BLaER1 treated with 17β-estradiol and CSF1 and Interleukin-3, amounts not matched to agents 10 nM and 100 nM (cell line): ENCODE results near the gene EIF5A2.

Experiments
- H3K27ac ChIP-seq, 11 experiments: shearing (Covaris generic); formaldehyde crosslinking; 2 replicates each; pipeline ENCODE4 v1.8.1; 2022
- H3K27me3 ChIP-seq, 11 experiments: shearing (Covaris generic); formaldehyde crosslinking; 2 replicates each; pipeline ENCODE4 v1.8.1; 2022
- H3K36me3 ChIP-seq, 11 experiments: shearing (Covaris generic); formaldehyde crosslinking; 2 replicates each; pipeline ENCODE4 v1.8.1; 2022
- H3K4me1 ChIP-seq, 10 experiments: shearing (Covaris generic); formaldehyde crosslinking; 2 replicates each; pipeline ENCODE4 v1.8.1; 2022
- H3K4me2 ChIP-seq, 11 experiments: shearing (Covaris generic); formaldehyde crosslinking; 2 replicates each; pipeline ENCODE4 v1.8.1; 2022
- H3K4me3 ChIP-seq, 10 experiments: shearing (Covaris generic); formaldehyde crosslinking; 2 replicates each; pipeline ENCODE4 v1.8.1; 2022
- H3K9ac ChIP-seq, 11 experiments: shearing (Covaris generic); formaldehyde crosslinking; 2 replicates each; pipeline ENCODE4 v1.8.1; 2022
- H3K9me3 ChIP-seq, 11 experiments: shearing (Covaris generic); formaldehyde crosslinking; replicated peaks in 1 of 11; 2 replicates each; pipeline ENCODE4 v1.8.1; 2022
- H4K20me1 ChIP-seq, 11 experiments: shearing (Covaris generic); formaldehyde crosslinking; 2 replicates each; pipeline ENCODE4 v1.8.1; 2022
- Cebpa-rat ChIP-seq, 11 experiments: shearing (Covaris generic); IDR thresholded peaks; 2 replicates each; pipeline ENCODE4 v1.8.1; 2022

Gene EIF5A2

DNA sequence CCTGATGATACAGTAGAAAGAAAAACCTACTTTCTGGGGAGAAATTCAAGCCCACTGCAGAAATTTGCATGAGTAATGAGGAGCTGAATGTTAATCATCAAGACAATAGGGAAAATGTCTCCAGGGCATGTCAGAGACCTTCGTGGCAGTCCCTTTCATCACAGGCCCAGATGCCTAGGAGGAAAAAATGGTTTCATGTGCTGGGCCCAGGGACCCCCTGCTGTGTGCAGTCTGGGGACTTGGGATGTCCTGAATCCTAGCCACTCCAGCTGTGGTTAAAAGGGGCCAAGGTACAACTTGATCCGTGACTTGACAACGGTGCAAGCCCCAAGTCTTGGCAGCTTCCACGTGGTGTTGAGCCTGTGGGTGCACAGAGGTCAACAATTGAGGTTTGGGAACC, 10.3 kb upstream of the EIF5A2 start:
- Histone ChIP-seq H3K9ac (no peak overlapping the region), H3K4me2 (no peak overlapping the region), H3K27me3 (no peaks in the 10 kb centered on the region), H3K36me3 (no peaks in the 10 kb centered on the region), H3K9me3 (peaks cover 47 to 65% (median 55%) of the 10 kb centered on the region in 11 experiments), H3K27ac (no peak overlapping the region), H3K4me1 (no peaks in the 10 kb centered on the region), H4K20me1 (no peaks in the 10 kb centered on the region), H3K4me3 (no peak overlapping the region)
- TF ChIP-seq Cebpa-rat (IDR thresholded peaks at IDR 0.05) = no peak

DNA sequence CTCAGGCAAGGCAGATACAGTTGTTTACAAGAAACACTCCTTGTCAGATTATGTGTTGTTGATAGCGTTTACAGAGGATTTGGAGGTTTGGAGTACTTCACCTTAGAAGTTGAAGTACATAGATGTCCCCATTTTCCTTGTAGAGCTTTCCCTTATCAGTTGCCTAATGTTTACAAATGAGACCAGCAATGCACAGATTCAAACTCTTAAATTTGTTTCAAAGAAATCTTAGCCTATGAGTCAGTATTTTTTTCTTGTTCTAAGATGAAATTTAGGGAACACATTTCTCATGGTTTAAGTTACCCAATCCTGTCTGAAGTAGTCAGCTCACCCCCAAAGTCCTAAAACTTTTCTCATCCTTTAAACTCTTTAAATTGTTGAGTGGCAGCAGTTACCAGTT, 6.3 kb upstream of the EIF5A2 start:
- Histone ChIP-seq H3K4me1 (no peaks in the 10 kb centered on the region), H4K20me1 (no peaks in the 10 kb centered on the region), H3K27ac (no peak overlapping the region), H3K36me3 (no peaks in the 10 kb centered on the region), H3K4me2 (no peak overlapping the region), H3K27me3 (peaks cover 0 to 3% (median 2%) of the 10 kb centered on the region in 11 experiments; a peak in 12 of 22 replicates), H3K9me3 (peaks cover 38 to 48% (median 43%) of the 10 kb centered on the region in 11 experiments), H3K9ac (no peak overlapping the region), H3K4me3 (no peak overlapping the region)
- no peak for TF ChIP-seq Cebpa-rat (IDR thresholded peaks at IDR 0.05)

DNA sequence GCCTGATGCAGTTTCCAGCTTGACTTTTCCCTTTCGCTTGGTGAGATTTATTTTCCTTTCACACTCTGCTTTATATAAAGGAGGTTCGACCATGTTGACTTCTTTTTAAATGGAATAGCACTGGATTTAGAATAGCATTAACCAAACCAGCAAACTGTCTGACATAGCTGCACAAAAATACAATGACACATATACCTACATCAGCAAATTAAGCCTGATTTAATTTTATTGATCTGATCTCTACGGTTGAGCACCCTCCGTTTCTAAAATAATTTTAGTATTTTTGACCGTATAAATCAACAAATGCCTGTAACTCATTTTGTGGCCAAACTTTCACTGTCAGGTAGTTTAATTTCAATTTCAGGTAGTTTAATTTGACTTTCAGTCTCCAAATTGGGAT, 5.8 kb upstream of the EIF5A2 start:
- Histone ChIP-seq H3K36me3 (no peaks in the 10 kb centered on the region), H3K9ac (no peak overlapping the region), H3K4me2 (no peak overlapping the region), H3K27me3 (peaks cover under 1 to 8% (median 6%) of the 10 kb centered on the region in 11 experiments; a peak in 21 of 22 replicates), H3K4me3 (no peak overlapping the region), H4K20me1 (no peaks in the 10 kb centered on the region), H3K4me1 (0 out of 20 replicates have a peak, but pooled peaks cover 0 to 1% (median 0%) of the 10 kb centered on the region in 10 experiments), H3K27ac (no peak overlapping the region), H3K9me3 (peaks cover 38 to 48% (median 43%) of the 10 kb centered on the region in 11 experiments)
- no peak for TF ChIP-seq Cebpa-rat (IDR thresholded peaks at IDR 0.05)

DNA sequence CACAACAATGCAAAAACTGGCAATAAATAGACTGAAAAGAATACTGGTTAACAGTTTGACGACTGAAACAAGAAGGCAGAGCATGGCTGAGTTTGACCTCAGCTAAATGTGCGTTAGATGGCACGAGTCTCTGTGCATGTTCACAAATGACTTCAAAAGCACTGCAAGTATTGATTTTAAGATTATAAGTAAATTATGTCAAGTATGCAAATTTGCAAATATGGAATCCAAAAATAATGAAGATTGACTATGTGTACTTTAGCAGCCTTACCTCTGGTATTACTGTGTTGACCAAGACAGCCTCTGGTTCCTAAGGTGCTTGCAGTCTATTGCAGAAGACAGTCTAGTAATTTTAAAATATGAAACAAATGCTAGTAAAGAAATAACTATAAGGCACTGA, 2.6 kb upstream of the EIF5A2 start:
- Histone ChIP-seq H3K4me2 (no peak overlapping the region), H3K36me3 (no peaks in the 10 kb centered on the region), H3K9me3 (peaks cover 27 to 39% (median 36%) of the 10 kb centered on the region in 11 experiments), H3K27me3 (peaks cover 32 to 40% (median 38%) of the 10 kb centered on the region in 11 experiments), H3K4me1 (peaks cover 6 to 13% (median 11%) of the 10 kb centered on the region in 10 experiments; a peak in 17 of 20 replicates), H3K4me3 (no peak overlapping the region), H3K27ac (no peak overlapping the region), H4K20me1 (no peaks in the 10 kb centered on the region), H3K9ac (no peak overlapping the region)
- no peak for TF ChIP-seq Cebpa-rat (IDR thresholded peaks at IDR 0.05)

DNA sequence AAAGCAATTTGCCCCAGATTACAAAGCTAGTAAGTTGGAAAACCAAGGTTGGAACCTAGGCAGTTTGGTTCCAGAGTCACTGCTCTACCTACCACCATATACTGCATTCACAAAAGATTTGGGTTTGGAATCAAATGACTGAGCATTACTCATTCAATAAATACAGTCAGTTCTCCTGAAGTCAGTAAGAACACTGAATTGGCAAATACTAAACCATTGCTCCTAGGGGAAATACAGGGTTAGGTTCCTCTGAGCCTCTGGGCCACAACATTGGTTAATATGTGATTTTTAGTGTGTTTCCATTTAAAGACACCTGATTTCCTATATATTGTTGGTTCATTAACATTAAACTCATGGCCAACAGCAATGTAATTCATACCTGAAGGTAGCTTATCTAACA, 2.1 kb upstream of the EIF5A2 start:
- no peak for TF ChIP-seq Cebpa-rat (IDR thresholded peaks at IDR 0.05)
- Histone ChIP-seq H4K20me1 (no peaks in the 10 kb centered on the region), H3K4me3 (no peak overlapping the region), H3K4me2 (no peak overlapping the region), H3K9me3 (peaks cover 27 to 39% (median 36%) of the 10 kb centered on the region in 11 experiments), H3K4me1 (peaks cover 6 to 16% (median 11%) of the 10 kb centered on the region in 10 experiments; a peak in 17 of 20 replicates), H3K27me3 (peaks cover 37 to 44% (median 41%) of the 10 kb centered on the region in 11 experiments), H3K27ac (no peak overlapping the region), H3K36me3 (no peaks in the 10 kb centered on the region), H3K9ac (no peak overlapping the region)

DNA sequence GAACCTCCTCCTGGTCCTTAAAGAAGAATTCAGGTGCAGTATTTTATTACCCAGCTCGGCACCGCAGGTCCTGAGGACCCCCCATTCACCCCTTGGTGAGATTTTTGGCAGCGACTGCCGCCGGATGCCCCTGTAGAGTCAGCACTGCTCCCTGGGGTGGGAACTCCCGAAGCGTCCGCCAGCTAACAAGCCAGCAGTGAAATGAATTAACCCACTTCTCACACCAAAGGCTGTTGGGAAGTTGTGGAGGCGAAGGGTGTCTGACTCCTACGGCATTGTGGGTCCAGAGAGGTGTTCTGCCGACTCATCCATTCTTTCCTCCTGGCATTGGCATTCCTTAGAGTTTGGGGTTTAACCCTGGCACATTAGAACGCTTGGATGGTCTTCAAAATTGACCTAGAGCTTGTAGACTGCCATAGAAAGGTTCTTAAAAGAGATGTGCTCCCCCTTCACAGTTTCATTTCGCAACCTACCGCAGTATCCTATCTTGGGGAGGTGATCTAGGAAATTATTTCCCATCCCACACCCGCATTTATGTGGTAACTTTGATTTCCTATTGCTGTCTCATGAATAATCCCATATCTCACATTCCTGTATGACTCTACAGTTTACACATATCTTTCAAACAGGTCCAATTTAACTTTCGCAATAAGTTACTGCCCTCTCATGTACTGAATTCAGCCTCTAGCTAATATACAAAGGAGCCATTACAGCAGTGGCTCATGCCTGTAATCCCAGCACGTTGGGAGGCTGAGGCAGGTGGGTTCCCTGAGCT, 879 bp upstream of the EIF5A2 start:
- peak overlapping the region in 8 of 10 experiments; percentile 62 to 77 (median 66); a peak in 10 of 20 replicates for H3K4me3 ChIP-seq
- H3K36me3 ChIP-seq = no peaks in the 10 kb centered on the region
- peaks cover 37 to 48% (median 41%) of the 10 kb centered on the region in 11 experiments for H3K27me3 ChIP-seq
- peaks cover 27 to 39% (median 36%) of the 10 kb centered on the region in 11 experiments for H3K9me3 ChIP-seq
- H3K9ac ChIP-seq = no peak overlapping the region
- H4K20me1 ChIP-seq = no peaks in the 10 kb centered on the region
- TF ChIP-seq Cebpa-rat (IDR thresholded peaks at IDR 0.05) = peak in 4 of 11 experiments; percentile 11 to 55 (median 24); a peak in 3 of 22 replicates
- peak overlapping the region in 3 of 11 experiments; percentile 85 to 92 (median 91); a peak in 2 of 22 replicates for H3K4me2 ChIP-seq
- peaks cover 6 to 16% (median 11%) of the 10 kb centered on the region in 10 experiments; a peak in 17 of 20 replicates for H3K4me1 ChIP-seq
- H3K27ac ChIP-seq = no peak overlapping the region

DNA sequence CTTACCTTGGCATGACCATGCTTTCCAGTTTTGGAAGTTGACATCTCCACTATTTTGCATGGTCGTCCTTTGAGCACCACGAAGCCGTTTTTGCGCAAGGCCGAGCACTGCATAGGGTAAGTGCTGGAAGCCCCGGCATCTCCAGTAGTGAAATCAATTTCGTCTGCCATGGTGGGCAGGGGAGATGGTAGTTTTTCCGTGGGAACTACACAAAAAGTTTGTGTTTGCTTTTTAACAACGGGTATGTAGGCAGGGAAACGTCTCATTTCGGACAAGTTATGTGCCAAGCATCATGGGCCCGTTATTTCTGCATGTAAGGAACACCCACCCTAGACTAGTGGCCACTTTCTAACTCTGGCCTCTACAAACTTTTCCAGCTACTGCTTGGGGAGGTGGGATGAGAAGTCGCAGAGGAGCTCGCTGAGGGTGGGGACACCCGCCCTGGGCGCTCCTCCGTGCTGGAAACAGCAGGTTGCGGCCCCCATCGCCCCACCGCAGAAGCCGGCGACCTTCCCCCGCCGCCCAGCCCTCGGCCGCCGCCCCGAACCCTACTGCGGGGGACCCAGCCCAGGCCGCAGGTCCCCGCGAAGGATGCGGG, 701 bp downstream of the EIF5A2 start:
- H3K36me3 ChIP-seq = no peaks in the 10 kb centered on the region
- peak overlapping the region; percentile 1 to 62 (median 43); a peak in 13 of 22 replicates for H3K27ac ChIP-seq
- peak overlapping the region; percentile 54 to 81 (median 72) for H3K9ac ChIP-seq
- no peaks in the 10 kb centered on the region for H4K20me1 ChIP-seq
- H3K4me1 ChIP-seq = peaks cover 6 to 16% (median 11%) of the 10 kb centered on the region in 10 experiments; a peak in 17 of 20 replicates
- TF ChIP-seq Cebpa-rat (IDR thresholded peaks at IDR 0.05) = no peak
- peaks cover 37 to 48% (median 41%) of the 10 kb centered on the region in 11 experiments for H3K27me3 ChIP-seq
- H3K4me2 ChIP-seq = peak overlapping the region; percentile 82 to 96 (median 91)
- H3K4me3 ChIP-seq = peak overlapping the region; percentile 59 to 77 (median 66)
- H3K9me3 ChIP-seq = peaks cover 27 to 39% (median 36%) of the 10 kb centered on the region in 11 experiments

DNA sequence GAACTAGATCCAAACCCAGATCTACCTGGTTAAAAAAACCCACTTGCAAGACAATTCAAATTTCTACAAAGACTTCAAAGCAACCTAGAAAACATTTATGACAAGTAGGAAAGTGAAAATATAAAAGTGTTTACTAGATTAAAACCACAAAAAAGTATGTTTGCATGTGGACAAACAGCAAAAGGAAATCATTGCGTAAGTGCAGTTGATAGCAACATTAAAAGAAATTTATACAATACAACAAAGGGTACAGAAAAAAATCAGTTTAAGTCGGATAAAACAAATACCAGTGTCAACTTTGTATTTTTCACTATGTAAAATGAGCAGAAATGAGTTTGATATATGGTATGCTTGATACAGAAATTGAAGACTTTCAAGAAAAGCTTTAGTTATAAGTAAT, 2.6 kb downstream of the EIF5A2 start:
- Histone ChIP-seq H3K4me2 (no peak overlapping the region; a peak in 1 of 22 replicates), H4K20me1 (no peaks in the 10 kb centered on the region), H3K9me3 (peaks cover 22 to 36% (median 32%) of the 10 kb centered on the region in 11 experiments), H3K36me3 (no peaks in the 10 kb centered on the region), H3K27me3 (peaks cover 37 to 48% (median 41%) of the 10 kb centered on the region in 11 experiments), H3K4me3 (no peak overlapping the region), H3K9ac (no peak overlapping the region), H3K4me1 (peaks cover 6 to 16% (median 11%) of the 10 kb centered on the region in 10 experiments; a peak in 17 of 20 replicates), H3K27ac (no peak overlapping the region)
- no peak for TF ChIP-seq Cebpa-rat (IDR thresholded peaks at IDR 0.05)

DNA sequence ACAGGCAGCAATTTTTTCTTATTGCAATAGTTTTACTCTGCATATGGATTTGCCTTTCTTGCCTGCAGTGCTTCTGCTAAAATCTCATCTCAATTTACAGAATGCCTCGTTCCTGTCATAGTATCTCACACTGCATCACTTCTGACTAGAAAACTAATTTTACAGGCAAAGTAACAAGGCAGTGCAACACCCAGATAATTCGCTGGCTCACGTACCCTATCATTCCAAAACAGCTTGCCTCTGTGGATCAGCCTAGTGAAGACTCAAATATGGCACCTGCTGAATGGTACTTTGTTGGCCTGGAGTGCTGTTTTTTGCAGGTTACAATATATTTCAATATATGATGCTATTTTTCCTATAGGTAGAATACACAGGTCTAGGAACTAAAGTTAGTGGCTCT, 5.3 kb downstream of the EIF5A2 start:
- H3K4me3 ChIP-seq = no peak overlapping the region
- no peak overlapping the region for H3K4me2 ChIP-seq
- peaks cover 0 to 14% (median 8%) of the 10 kb centered on the region in 11 experiments; a peak in 15 of 22 replicates for H3K9me3 ChIP-seq
- peaks cover 6 to 13% (median 9%) of the 10 kb centered on the region in 10 experiments; a peak in 17 of 20 replicates for H3K4me1 ChIP-seq
- H3K27ac ChIP-seq = no peak overlapping the region
- H4K20me1 ChIP-seq = no peaks in the 10 kb centered on the region
- no peak for TF ChIP-seq Cebpa-rat (IDR thresholded peaks at IDR 0.05)
- H3K36me3 ChIP-seq = no peaks in the 10 kb centered on the region
- no peak overlapping the region for H3K9ac ChIP-seq
- peaks cover 20 to 29% (median 25%) of the 10 kb centered on the region in 11 experiments for H3K27me3 ChIP-seq
